ENCODE measurements around the gene GABRD.

- no peak for TF ChIP-seq POLR2A (IDR thresholded peaks at IDR 0.05)
- TF ChIP-seq, protein P1, sequence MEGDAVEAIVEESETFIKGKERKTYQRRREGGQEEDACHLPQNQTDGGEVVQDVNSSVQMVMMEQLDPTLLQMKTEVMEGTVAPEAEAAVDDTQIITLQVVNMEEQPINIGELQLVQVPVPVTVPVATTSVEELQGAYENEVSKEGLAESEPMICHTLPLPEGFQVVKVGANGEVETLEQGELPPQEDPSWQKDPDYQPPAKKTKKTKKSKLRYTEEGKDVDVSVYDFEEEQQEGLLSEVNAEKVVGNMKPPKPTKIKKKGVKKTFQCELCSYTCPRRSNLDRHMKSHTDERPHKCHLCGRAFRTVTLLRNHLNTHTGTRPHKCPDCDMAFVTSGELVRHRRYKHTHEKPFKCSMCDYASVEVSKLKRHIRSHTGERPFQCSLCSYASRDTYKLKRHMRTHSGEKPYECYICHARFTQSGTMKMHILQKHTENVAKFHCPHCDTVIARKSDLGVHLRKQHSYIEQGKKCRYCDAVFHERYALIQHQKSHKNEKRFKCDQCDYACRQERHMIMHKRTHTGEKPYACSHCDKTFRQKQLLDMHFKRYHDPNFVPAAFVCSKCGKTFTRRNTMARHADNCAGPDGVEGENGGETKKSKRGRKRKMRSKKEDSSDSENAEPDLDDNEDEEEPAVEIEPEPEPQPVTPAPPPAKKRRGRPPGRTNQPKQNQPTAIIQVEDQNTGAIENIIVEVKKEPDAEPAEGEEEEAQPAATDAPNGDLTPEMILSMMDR (IDR thresholded peaks at IDR 0.05) = no peak
These were observed 22.7 kb downstream of the GABRD start for GRCh38 chr1:2041887-2042286.
